ENCODE results near the gene INMT.

INMT gene

DNA sequence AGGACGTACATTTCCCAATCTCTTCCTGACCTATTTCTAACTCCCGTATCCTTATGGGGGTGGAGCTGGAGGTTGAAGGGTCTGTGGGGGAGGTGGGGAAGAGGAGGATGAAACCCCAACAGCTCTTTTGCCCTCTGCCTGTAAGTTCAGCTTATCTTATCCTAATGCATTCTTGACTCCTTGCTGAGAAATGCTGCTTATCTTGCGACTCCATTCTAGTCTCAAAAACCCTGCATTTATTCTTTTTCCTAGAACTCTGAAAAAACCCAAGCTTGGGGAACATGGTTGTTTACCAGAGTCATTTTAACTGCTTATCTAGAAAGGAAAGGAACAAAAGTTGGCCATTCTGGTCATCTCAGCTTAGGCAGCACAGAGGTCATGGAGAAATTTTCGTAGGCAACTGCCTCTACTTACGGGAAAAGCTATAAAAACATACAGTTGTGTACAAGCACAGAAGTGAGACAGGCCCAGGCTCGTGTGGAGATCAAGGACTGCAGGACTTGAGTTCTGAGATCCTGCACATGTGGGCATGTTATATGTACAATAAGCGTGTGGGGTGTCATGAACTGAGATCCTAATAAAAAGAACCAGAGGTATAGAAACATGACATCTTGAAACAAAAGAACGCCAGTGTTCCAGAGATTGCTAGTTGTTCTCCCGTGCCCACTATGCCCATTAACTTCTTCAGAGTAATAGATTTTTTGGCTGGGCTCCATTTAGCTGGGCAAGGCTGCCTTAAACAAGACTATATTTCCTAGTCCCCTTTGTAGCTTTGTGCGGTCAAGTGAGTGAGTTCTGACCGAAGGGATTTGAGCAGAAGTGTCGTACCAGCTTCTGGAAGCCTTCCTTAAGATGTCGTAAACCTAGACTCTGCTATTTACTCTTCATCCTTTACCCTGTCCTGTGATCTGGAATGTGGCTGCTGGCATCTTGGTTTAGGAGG lies 9.6 kb downstream of the INMT start:
- Histone ChIP-seq H3K18ac (ENCODE audit: low read length) (no peak overlapping the region), H2AFZ (ENCODE audit: low read length) (no peak overlapping the region), H3K4ac (ENCODE audit: low read length) (no peak overlapping the region), H2BK15ac (ENCODE audit: low read length) (no peak overlapping the region), H3K4me2 (ENCODE audit: insufficient read depth, low read length, poor library complexity, severe bottlenecking) (no peak overlapping the region), H3K36me3 (replicated peaks in 1 of 2; ENCODE audit: control insufficient read depth in 2 of 2, insufficient read depth in 2 of 2, low read length in 2 of 2) (peaks cover 0 to 2% of the 10 kb centered on the region in 2 donors), H3K27me3 (ENCODE audit: control insufficient read depth in 3 of 3, insufficient read depth in 3 of 3, low read depth in 1 of 3, low read length in 3 of 3) (peaks cover 0 to 3% (median 0%) of the 10 kb centered on the region in 3 experiments), H3K4me3 (ENCODE audit: low read length in 2 of 2) (no peak overlapping the region), H3K9ac (ENCODE audit: low read depth, low read length, poor library complexity) (no peak overlapping the region), H3K27ac (replicated peaks; ENCODE audit: low read length) (no peak overlapping the region), H2AK5ac (ENCODE audit: low read depth, low read length) (no peak overlapping the region), H3K23ac (ENCODE audit: low read depth, low read length, poor library complexity) (no peak overlapping the region), H2BK120ac (ENCODE audit: low read depth, low read length) (no peak overlapping the region), H3K9me3 (replicated peaks in 1 of 2; ENCODE audit: control insufficient read depth in 2 of 2, insufficient read depth in 1 of 2, low read depth in 1 of 2, low read length in 2 of 2) (peaks cover 0 to 2% of the 10 kb centered on the region in 2 donors), H4K8ac (ENCODE audit: low read depth, low read length) (no peak overlapping the region), H3K14ac (ENCODE audit: low read length) (no peak overlapping the region), H4K91ac (ENCODE audit: low read depth, low read length, poor library complexity) (no peak overlapping the region), H3K79me1 (ENCODE audit: low read depth, low read length) (no peaks in the 10 kb centered on the region), H2BK5ac (ENCODE audit: low read length) (no peak overlapping the region), H3K4me1 (ENCODE audit: control insufficient read depth in 2 of 2, insufficient read depth in 1 of 2, low read depth in 1 of 2, low read length in 2 of 2) (no peaks in the 10 kb centered on the region), H2BK12ac (ENCODE audit: low read length) (no peak overlapping the region)
- DNase-seq (ENCODE audit: low spot score): no peak
- WGBS, 2 donors (ENCODE audit: extremely low coverage in 2 of 2, insufficient read length in 2 of 2, insufficient replicate concordance in 1 of 2): no CpG with 5 or more reads among the region's 13 CpGs

DNA sequence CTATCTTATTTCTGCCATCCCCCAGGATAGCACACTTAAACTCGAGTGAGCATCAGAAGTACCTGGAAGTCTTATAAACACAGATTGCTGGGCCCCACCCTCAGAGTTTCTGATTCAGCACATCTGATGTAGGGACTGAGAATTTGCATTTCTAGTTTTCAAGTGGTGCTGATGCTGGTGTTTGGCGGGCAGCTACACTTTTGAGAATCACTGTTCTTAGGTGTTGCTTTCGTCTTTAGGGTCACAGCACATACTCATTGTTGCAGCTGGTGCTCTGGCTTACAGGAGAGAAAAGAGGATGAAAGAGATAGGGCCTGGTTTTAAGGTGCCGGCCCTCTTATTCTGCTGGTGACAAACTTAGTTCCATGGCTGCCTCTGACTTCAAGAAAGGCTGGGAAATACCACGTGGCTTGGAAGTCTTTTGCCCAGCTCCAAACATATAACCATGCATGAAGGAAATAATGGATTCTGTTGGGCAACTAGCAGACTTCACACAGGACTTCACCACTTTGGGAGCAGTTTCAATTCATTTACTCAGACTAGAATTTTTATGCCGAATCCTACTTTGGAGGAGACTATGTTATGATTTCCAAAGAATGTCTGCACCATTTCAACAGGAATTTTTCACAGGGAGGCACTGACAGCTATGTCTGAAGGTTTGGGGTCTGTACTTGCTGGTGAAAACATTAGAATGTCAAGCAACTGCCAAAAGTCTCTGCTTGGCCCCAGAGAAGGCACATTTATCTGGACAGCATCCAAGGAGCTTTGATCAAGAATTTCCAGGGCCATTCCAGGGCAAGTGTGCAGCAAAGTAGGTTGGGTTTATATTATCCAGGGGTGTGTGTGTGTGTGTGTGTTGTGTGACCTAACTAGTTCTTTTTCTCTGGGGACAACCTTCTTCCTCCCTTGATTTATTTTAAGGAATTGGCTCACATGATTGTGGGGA lies 12.4 kb downstream of the INMT start:
- no peak overlapping the region for H2AFZ ChIP-seq (ENCODE audit: low read length)
- H3K27ac ChIP-seq (replicated peaks; ENCODE audit: low read length): no peak overlapping the region
- H3K18ac ChIP-seq (ENCODE audit: low read length): no peak overlapping the region

DNA sequence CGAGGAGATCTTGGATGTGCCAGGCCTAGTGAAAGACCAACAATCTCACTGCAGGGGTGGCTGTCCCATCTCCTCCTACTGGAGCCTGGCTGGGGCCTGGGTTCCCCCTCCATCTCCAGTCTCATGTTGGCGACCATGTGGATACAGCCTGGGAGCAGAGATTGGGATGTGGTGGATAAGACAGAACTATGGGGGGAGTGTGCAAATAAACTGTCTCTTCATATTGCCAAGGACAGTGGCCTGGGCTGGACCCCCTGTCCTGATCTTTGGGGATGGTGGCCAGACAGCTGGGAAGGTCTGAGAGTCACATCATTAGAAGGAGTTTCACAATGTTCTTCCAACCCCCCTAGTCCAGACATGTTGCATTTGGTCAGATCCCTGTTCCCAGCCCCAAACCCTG lies 13.5 kb downstream of the INMT start:
- H2AK5ac ChIP-seq (ENCODE audit: low read depth, low read length): no peak overlapping the region
- no peak overlapping the region for H4K91ac ChIP-seq (ENCODE audit: low read depth, low read length, poor library complexity)
- H3K27ac ChIP-seq (replicated peaks; ENCODE audit: low read length): no peak overlapping the region
- no peak overlapping the region for H3K4me2 ChIP-seq (ENCODE audit: insufficient read depth, low read length, poor library complexity, severe bottlenecking)
- no peaks in the 10 kb centered on the region for H3K36me3 ChIP-seq (replicated peaks in 1 of 2; ENCODE audit: control insufficient read depth in 2 of 2, insufficient read depth in 2 of 2, low read length in 2 of 2)
- H3K23ac ChIP-seq (ENCODE audit: low read depth, low read length, poor library complexity): no peak overlapping the region
- H3K27me3 ChIP-seq (ENCODE audit: control insufficient read depth in 3 of 3, insufficient read depth in 3 of 3, low read depth in 1 of 3, low read length in 3 of 3): peaks cover 0 to 10% (median 0%) of the 10 kb centered on the region in 3 experiments
- DNase-seq (ENCODE audit: low spot score): no peak
- H3K18ac ChIP-seq (ENCODE audit: low read length): no peak overlapping the region
- no peak overlapping the region for H3K14ac ChIP-seq (ENCODE audit: low read length)
- no peak overlapping the region for H2BK5ac ChIP-seq (ENCODE audit: low read length)
- H3K4me1 ChIP-seq (ENCODE audit: control insufficient read depth in 2 of 2, insufficient read depth in 1 of 2, low read depth in 1 of 2, low read length in 2 of 2): peaks cover 0 to 2% of the 10 kb centered on the region in 2 donors
- H4K8ac ChIP-seq (ENCODE audit: low read depth, low read length): no peak overlapping the region
- H3K9ac ChIP-seq (ENCODE audit: low read depth, low read length, poor library complexity): no peak overlapping the region
- no peaks in the 10 kb centered on the region for H3K79me1 ChIP-seq (ENCODE audit: low read depth, low read length)
- no peaks in the 10 kb centered on the region for H3K9me3 ChIP-seq (replicated peaks in 1 of 2; ENCODE audit: control insufficient read depth in 2 of 2, insufficient read depth in 1 of 2, low read depth in 1 of 2, low read length in 2 of 2)
- no peak overlapping the region for H2BK15ac ChIP-seq (ENCODE audit: low read length)
- WGBS, 2 donors (ENCODE audit: extremely low coverage in 2 of 2, insufficient read length in 2 of 2, insufficient replicate concordance in 1 of 2): no CpG with 5 or more reads among the region's 2 CpGs
- H2BK120ac ChIP-seq (ENCODE audit: low read depth, low read length): no peak overlapping the region
- no peak overlapping the region for H2BK12ac ChIP-seq (ENCODE audit: low read length)
- H2AFZ ChIP-seq (ENCODE audit: low read length): no peak overlapping the region
- H3K4ac ChIP-seq (ENCODE audit: low read length): no peak overlapping the region
- H3K4me3 ChIP-seq (ENCODE audit: low read length in 2 of 2): no peak overlapping the region

More for the DNA sequence above, 12.4 kb downstream of the INMT start:
- H3K4me2 ChIP-seq (ENCODE audit: insufficient read depth, low read length, poor library complexity, severe bottlenecking): no peak overlapping the region
- no peak overlapping the region for H4K8ac ChIP-seq (ENCODE audit: low read depth, low read length)
- H3K14ac ChIP-seq (ENCODE audit: low read length): no peak overlapping the region
- H3K9ac ChIP-seq (ENCODE audit: low read depth, low read length, poor library complexity): no peak overlapping the region
- no CpG with 5 or more reads among the region's 6 CpGs for WGBS, 2 donors (ENCODE audit: extremely low coverage in 2 of 2, insufficient read length in 2 of 2, insufficient replicate concordance in 1 of 2)
- H3K27me3 ChIP-seq (ENCODE audit: control insufficient read depth in 3 of 3, insufficient read depth in 3 of 3, low read depth in 1 of 3, low read length in 3 of 3): peaks cover 0 to 10% (median 0%) of the 10 kb centered on the region in 3 experiments
- H3K4me1 ChIP-seq (ENCODE audit: control insufficient read depth in 2 of 2, insufficient read depth in 1 of 2, low read depth in 1 of 2, low read length in 2 of 2): peaks cover 0 to 2% of the 10 kb centered on the region in 2 donors
- H3K79me1 ChIP-seq (ENCODE audit: low read depth, low read length): no peaks in the 10 kb centered on the region
- no peak overlapping the region for H2BK15ac ChIP-seq (ENCODE audit: low read length)
- H3K9me3 ChIP-seq (replicated peaks in 1 of 2; ENCODE audit: control insufficient read depth in 2 of 2, insufficient read depth in 1 of 2, low read depth in 1 of 2, low read length in 2 of 2): no peaks in the 10 kb centered on the region
- no peak overlapping the region for H2BK12ac ChIP-seq (ENCODE audit: low read length)
- H4K91ac ChIP-seq (ENCODE audit: low read depth, low read length, poor library complexity): no peak overlapping the region
- H3K23ac ChIP-seq (ENCODE audit: low read depth, low read length, poor library complexity): no peak overlapping the region
- no peak overlapping the region for H2AK5ac ChIP-seq (ENCODE audit: low read depth, low read length)
- H2BK5ac ChIP-seq (ENCODE audit: low read length): no peak overlapping the region
- H3K4me3 ChIP-seq (ENCODE audit: low read length in 2 of 2): no peak overlapping the region
- H3K4ac ChIP-seq (ENCODE audit: low read length): no peak overlapping the region
- H2BK120ac ChIP-seq (ENCODE audit: low read depth, low read length): no peak overlapping the region
- no peak for DNase-seq (ENCODE audit: low spot score)
- no peaks in the 10 kb centered on the region for H3K36me3 ChIP-seq (replicated peaks in 1 of 2; ENCODE audit: control insufficient read depth in 2 of 2, insufficient read depth in 2 of 2, low read length in 2 of 2)

DNA sequence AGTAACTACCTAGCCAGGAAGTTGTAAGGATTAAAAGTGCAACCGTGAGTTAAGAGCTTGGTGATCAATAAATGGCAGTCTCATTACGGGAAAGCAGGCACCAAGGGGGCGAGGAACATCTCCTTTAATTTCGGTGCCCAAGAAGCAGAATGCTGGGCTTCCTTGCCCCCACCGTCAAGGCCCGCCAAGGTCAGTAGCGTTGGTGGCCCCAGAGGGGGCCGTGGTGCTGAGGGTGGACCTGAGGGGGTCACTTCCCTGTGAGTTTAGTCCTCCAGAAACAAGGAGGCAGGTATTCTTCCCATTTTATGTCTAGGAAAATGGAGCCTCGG lies 18.9 kb downstream of the INMT start:
- peak overlapping the region; percentile 60 to 74 for H3K4me3 ChIP-seq (ENCODE audit: low read length in 2 of 2)
- H3K18ac ChIP-seq (ENCODE audit: low read length): peak overlapping the region; percentile 95
- H2BK12ac ChIP-seq (ENCODE audit: low read length): no peak overlapping the region
- no peak for DNase-seq (ENCODE audit: low spot score)
- H2AFZ ChIP-seq (ENCODE audit: low read length): peak overlapping the region; percentile 99
- peak overlapping the region; percentile 29 for H2AK5ac ChIP-seq (ENCODE audit: low read depth, low read length)
- H2BK15ac ChIP-seq (ENCODE audit: low read length): peak overlapping the region; percentile 95
- H3K27ac ChIP-seq (replicated peaks; ENCODE audit: low read length): no peak overlapping the region
- no peak overlapping the region for H3K23ac ChIP-seq (ENCODE audit: low read depth, low read length, poor library complexity)
- no peak overlapping the region for H4K91ac ChIP-seq (ENCODE audit: low read depth, low read length, poor library complexity)
- WGBS, 2 donors (ENCODE audit: extremely low coverage in 2 of 2, insufficient read length in 2 of 2, insufficient replicate concordance in 1 of 2): no CpG with 5 or more reads among the region's 9 CpGs
- peak overlapping the region; percentile 16 for H2BK120ac ChIP-seq (ENCODE audit: low read depth, low read length)
- H3K27me3 ChIP-seq (ENCODE audit: control insufficient read depth in 3 of 3, insufficient read depth in 3 of 3, low read depth in 1 of 3, low read length in 3 of 3): peaks cover 0 to 7% (median 0%) of the 10 kb centered on the region in 3 experiments
- no peak overlapping the region for H3K14ac ChIP-seq (ENCODE audit: low read length)
- no peak overlapping the region for H3K9ac ChIP-seq (ENCODE audit: low read depth, low read length, poor library complexity)
- H2BK5ac ChIP-seq (ENCODE audit: low read length): no peak overlapping the region
- no peak overlapping the region for H4K8ac ChIP-seq (ENCODE audit: low read depth, low read length)
- H3K4me1 ChIP-seq (ENCODE audit: control insufficient read depth in 2 of 2, insufficient read depth in 1 of 2, low read depth in 1 of 2, low read length in 2 of 2): peaks cover 0 to 7% of the 10 kb centered on the region in 2 donors
- H3K9me3 ChIP-seq (replicated peaks in 1 of 2; ENCODE audit: control insufficient read depth in 2 of 2, insufficient read depth in 1 of 2, low read depth in 1 of 2, low read length in 2 of 2): no peaks in the 10 kb centered on the region
- H3K36me3 ChIP-seq (replicated peaks in 1 of 2; ENCODE audit: control insufficient read depth in 2 of 2, insufficient read depth in 2 of 2, low read length in 2 of 2): no peaks in the 10 kb centered on the region
- peak overlapping the region; percentile 80 for H3K4me2 ChIP-seq (ENCODE audit: insufficient read depth, low read length, poor library complexity, severe bottlenecking)
- no peak overlapping the region for H3K4ac ChIP-seq (ENCODE audit: low read length)
- H3K79me1 ChIP-seq (ENCODE audit: low read depth, low read length): no peaks in the 10 kb centered on the region
